Measurements from ENCODE around the gene ANKRD24.
"Not testable (repeated sequence)": the region's sequence is repeated elsewhere in the genome, so short reads cannot be mapped to it uniquely, and the experiment has no call there.

ANKRD24 gene

DNA sequence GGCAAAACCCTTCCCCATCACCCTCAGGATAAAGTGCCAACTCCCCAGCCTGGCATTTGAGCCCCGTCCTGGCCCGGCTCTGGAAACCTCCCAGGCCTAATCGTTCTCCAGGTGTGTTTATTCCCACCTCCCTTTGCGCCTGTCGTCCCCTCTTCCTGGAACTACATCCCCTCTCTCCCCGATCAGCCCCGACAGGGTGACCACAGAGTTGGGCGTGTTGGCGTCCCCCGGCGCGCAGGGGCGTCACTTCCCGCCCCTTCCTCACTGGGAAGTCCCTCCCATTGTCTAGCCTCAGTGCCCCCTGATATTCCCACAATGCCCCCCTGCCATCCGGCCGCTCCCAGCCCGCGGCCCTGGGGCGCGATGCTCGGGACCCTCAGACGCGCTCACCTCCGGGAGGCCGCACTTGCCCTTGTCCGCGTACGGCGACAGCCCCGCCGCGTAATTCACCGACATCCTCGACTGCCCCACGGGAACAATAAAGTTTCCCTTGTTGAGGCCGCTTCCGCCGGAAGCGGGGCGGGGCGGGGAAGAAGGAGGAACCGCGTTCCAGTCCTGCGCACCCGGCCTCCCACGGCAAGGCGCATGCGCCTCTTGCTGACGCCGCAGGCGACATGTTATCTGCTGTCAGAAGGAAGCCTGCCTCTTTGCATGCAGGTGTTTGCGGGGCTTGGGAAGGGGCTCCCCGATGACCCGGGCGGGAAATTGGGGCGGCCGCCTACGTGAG is at the start of gene ANKRD24, which contains the start of gene SIRT6:
Gene ANKRD24 (plus strand): TSS at position 606 of the 727 bp plus-strand sequence. CDS start 3,737 bp downstream, outside the sequence.
Gene SIRT6 (minus strand): TSS at position 480 of the 727 bp plus-strand sequence. CDS start 24 bp downstream, at position 456.
- peak; percentile 100 for DNase-seq (ENCODE audit: low spot score)
- in situ Hi-C loops (cut with MboI; ENCODE audit: low pct_unique_long_range_greater_than_20kb, low sequenced_read_pairs, unreplicated experiment): no loop called here
- TF ChIP-seq CTCF (IDR thresholded peaks at IDR 0.05; ENCODE audit: extremely low read depth, insufficient read depth, missing control alignments): no peak

GRCh38 chr19:4134351-4134750 is 48.1 kb upstream of the ANKRD24 start:
- DNase-seq (ENCODE audit: low spot score): no peak
- in situ Hi-C loops (cut with MboI; ENCODE audit: low pct_unique_long_range_greater_than_20kb, low sequenced_read_pairs, unreplicated experiment): no loop called here
- no peak for TF ChIP-seq CTCF (IDR thresholded peaks at IDR 0.05; ENCODE audit: extremely low read depth, insufficient read depth, missing control alignments)

- in situ Hi-C loops (cut with MboI; ENCODE audit: low pct_unique_long_range_greater_than_20kb, low sequenced_read_pairs, unreplicated experiment): not testable (repeated sequence)
Observed at GRCh38 chr19:4135386-4135785, 47.1 kb upstream of the ANKRD24 start.

DNA sequence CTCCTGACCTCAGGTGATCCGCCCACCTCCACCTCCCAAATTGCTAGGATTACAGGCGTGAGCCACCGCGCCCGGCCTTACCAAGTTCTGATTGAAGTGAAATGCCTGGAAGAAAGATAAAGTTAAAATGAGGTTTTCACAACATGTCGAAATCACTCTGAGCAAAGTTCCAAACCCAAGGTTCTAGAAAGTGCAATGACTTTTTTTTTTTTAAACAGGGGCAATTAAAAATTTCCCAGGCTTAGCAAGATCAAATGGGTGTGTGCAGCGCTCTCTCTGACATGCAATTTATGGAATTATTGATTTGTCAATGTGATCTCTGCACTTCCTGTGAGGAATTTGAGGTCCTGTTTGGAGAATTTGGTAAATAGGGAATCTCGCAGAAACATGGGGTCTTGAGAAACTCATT is 45.8 kb upstream of the ANKRD24 start:
- TF ChIP-seq CTCF (IDR thresholded peaks at IDR 0.05; ENCODE audit: extremely low read depth, insufficient read depth, missing control alignments): no peak
- DNase-seq (ENCODE audit: low spot score): no peak
- in situ Hi-C loops (cut with MboI; ENCODE audit: low pct_unique_long_range_greater_than_20kb, low sequenced_read_pairs, unreplicated experiment): no loop called here

More at GRCh38 chr19:4135386-4135785, 47.1 kb upstream of the ANKRD24 start:
- DNase-seq (ENCODE audit: low spot score): not testable (repeated sequence)

DNA sequence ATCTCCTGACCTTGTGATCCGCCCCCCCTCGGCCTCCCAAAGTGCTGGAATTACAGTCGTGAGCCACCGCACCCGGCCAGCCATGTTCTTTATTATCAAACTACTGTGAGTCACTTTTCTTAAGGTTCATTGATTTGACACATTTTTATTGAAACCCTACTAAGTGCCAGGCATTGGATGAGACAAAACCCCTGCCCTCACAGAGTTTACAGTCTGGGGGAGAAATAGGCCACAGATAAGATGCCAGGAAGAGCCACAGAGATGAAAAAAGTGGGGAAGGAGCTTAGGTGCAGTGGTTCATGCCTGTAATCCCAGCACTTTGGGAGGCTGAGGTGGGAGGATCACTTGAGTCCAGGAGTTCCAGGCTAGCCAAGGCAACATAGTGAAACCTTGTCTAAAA is 44.0 kb upstream of the ANKRD24 start:
- TF ChIP-seq CTCF (IDR thresholded peaks at IDR 0.05; ENCODE audit: extremely low read depth, insufficient read depth, missing control alignments): no peak
- no peak for DNase-seq (ENCODE audit: low spot score)
- in situ Hi-C loops (cut with MboI; ENCODE audit: low pct_unique_long_range_greater_than_20kb, low sequenced_read_pairs, unreplicated experiment): no loop called here

DNA sequence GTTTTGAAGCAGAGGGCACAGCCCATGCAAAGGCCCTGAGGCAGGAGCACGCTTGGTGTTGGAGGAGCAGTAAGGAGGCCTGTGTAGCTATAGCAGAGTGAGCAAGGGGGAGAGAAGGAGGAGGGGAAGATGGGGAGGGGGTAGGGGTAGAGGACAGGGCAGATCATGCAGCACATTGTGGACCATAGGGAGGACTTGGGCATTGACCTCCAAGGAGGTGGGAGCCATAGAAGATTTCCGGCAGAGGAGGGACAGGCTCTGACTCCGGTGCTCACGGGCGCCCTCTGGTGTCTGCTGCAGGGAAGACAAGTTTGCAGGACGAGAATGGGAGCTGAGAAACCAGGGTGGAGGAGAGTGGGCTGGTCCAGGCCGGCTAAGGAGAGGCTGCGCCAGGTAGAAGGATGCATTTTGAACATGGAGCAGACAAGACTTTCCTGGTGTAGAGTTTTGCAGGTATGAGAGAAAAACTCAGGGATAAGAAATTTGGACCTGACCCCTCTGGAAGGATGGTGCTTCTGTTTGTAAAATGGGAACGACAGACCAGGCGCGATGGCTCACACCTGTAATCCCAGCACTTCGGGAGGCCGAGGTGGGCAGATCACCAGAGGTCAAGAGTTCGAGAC is 42.8 kb upstream of the ANKRD24 start:
- peak; percentile 94 for TF ChIP-seq CTCF (IDR thresholded peaks at IDR 0.05; ENCODE audit: extremely low read depth, insufficient read depth, missing control alignments)
- DNase-seq (ENCODE audit: low spot score): peak; percentile 87
- in situ Hi-C loops (cut with MboI; ENCODE audit: low pct_unique_long_range_greater_than_20kb, low sequenced_read_pairs, unreplicated experiment): no loop called here

- peak; percentile 53 for TF ChIP-seq CTCF (IDR thresholded peaks at IDR 0.05; ENCODE audit: extremely low read depth, insufficient read depth, missing control alignments)
- in situ Hi-C loops (cut with MboI; ENCODE audit: low pct_unique_long_range_greater_than_20kb, low sequenced_read_pairs, unreplicated experiment): no loop called here
- peak; percentile 81 for DNase-seq (ENCODE audit: low spot score)
Observed at GRCh38 chr19:4140237-4140711, 42.2 kb upstream of the ANKRD24 start.

DNA sequence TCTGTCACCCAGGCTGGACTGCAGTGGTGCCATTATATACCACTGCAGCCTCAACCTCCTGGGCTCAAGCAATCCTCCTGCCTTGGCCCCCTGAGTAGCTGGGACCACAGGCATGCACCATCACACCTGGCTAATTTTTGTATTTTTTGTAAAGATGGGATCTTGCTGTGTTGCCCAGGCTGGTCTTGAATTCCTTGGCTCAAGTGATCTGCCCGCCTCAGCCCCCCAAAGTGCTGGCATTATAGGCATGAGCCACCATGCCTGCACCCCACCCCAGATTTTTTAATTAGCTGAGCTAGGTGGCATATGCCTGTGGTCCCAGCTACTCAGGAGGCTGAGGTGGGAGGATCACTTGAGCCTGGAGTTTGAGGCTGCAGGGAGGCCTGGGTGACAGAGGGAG is 39.6 kb upstream of the ANKRD24 start:
- DNase-seq (ENCODE audit: low spot score); in situ Hi-C loops (cut with MboI; ENCODE audit: low pct_unique_long_range_greater_than_20kb, low sequenced_read_pairs, unreplicated experiment): not testable (repeated sequence)
